GM19468 (cell line): ENCODE data around the gene GPC6.
A peak's percentile ranks its signal among the peaks of the same experiment; 100 is the strongest.

Experiments
- ATAC-seq: cut with Tn5 transposase; IDR thresholded peaks from one replicate; pipeline ENCODE4 v1.9.1; 2021; ENCODE audit warnings: mild to moderate bottlenecking, moderate library complexity, moderate number of reproducible peaks; ENCODE audit not compliant: unreplicated experiment; ENCODE audit errors: extremely low read depth

GPC6 gene

DNA sequence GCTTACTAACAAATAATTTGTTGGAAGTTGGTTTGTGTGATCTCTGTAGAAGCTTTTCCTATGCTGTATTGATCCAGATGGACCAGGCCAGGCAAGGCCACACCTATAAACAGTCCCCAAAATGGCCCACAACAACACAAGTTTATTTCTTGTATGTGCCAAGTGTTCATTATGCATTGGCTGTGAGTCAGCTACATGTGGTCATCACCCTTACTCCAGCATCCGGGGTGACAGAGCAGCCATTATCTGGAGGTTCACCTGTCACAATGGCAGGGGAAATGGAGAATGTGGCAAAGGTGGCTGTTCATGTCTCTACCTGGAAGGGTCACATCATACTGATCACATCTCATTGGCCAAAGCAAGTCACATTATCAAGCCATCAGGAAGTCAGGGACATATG lies 1088.6 kb downstream of the GPC6 start:
- no peak for ATAC-seq

DNA sequence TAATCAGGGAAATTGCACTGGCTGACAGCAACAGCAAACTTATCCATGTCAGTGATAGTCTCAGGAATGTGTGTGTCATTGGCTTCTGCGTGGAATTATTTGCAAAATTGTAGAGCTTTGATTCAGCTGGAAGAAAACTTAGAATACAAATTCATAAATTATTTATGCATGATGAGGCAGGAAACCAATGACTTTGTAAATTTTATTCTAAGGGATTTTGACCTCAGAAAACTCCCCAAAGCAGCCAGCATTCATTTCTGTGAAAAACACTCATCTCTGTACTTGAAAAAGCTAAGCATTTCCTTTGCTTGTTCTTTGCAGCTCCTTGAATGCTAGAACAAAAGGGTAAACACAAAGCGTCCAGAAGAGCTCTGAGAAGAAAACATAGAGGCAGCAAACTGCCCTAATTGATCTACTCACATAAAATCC lies 1090.5 kb downstream of the GPC6 start:
- no peak for ATAC-seq

DNA sequence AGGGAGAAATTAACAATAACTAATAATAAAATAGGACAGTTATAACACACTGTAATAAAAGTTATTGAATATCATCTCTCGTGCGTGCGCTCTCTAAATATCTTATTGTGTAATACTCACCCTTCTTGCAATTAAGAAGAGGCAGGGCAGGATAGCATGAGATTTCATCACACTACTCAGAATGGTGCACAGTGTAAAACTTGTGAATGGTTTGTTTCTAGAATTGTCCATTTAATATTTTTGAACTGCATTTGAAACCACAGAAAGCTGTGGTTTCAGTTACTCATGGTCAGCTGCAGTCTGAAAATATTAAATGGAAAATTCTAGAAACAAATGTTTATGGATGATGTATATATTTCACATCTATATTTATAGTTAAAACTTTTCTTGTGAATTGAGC lies 1091.8 kb downstream of the GPC6 start:
- ATAC-seq = no peak

DNA sequence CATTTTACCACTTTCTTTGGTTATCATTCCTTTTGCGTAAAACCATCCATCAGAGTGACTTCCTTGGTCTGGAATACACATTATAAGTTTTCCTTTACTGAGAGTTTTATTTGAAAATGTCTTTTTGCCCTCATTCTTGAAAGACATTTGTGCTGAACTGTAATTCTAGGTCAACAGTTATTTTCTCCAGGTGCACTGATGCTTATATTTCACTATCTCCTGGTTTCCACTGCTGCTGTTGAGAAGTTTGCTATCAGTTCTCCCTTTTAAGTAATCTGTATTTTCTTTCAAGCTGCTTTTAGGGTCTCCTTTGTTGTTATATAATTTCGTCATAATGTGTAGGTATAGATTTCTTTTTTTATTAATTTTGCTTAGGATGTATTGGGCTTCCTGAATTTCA lies 1092.9 kb downstream of the GPC6 start:
- no peak for ATAC-seq

DNA sequence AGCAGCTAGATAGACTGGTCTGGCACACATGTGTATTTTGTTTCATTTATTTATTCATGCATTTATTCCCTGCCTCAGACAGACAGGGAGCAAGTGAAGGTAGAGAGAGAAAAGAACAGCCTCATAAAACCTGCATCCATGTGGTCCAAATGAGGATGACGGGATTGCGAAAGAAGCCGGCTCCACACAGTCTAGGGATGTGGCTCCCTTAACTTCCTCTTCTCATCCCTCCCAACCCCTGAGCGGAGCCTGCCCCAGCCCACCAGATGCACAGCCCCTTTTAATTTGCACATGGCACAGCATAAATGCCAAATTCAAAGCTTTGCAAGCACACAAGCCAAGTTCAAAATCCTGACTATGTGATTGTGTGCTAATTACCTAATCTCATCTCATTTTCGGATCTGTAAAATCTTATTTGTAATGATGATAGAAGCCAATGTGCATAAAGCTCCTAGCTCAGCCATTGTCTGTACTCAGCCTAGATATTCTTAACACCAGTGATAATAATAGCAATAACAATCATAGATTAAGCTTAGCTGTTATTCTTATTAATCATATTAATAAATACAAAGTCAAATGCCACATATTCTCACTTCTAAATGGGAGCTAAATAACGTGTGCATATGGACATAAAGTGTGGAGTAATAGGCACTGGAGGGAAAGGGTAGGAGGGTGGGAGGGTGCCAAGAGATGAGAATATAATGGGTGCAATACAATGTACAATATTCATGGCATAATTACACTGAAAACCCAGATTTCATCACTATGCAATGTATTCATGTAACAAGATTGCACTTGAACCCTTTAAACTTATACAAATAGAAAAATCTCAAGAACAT lies 1096.5 kb downstream of the GPC6 start:
- ATAC-seq = no peak

DNA sequence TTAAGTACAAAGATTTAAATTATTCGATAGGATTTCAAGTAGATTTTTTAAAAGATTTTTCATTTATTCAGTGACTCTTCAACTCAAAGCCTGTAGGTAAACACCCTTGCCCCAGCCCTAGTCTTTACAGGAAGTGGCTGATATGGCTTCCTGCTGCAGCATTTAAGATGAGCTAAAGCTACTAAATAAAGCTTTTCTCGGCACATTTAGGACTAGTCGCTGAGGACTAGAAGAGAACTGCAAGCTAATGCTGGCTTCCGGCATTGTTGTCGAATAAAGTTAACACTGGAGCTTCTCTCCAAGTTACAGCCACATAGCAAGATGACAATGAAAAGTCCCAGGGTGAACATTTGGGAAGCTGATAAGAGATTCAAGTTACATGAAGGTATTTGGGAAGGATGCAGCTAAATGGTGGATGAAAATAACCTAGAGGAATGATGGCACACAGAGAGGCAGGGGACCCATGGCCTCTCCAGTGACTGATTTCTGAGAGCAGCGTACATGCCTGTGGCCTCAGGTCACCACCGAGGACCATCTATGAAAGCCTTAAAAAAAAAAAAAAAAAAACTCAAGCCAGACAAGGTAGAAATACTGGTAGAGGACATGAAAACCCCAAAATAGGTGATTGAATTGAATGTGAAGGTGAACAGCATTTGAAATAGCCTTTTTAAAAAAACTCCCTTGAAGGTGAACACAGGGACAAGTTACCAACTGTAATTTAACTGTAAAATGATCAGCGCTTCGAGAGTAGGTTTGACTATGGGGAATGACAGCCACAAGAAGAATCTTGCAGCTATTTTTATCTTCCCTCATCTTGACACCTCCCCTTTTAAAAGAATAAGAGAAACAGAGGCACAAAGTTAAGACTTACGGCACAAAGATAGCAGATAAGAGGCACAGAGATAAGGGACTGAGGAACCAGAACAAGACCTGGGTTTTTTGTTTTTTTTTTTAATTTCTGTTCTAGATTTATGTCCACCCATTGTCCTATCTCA lies 1097.5 kb downstream of the GPC6 start:
- ATAC-seq = no peak

DNA sequence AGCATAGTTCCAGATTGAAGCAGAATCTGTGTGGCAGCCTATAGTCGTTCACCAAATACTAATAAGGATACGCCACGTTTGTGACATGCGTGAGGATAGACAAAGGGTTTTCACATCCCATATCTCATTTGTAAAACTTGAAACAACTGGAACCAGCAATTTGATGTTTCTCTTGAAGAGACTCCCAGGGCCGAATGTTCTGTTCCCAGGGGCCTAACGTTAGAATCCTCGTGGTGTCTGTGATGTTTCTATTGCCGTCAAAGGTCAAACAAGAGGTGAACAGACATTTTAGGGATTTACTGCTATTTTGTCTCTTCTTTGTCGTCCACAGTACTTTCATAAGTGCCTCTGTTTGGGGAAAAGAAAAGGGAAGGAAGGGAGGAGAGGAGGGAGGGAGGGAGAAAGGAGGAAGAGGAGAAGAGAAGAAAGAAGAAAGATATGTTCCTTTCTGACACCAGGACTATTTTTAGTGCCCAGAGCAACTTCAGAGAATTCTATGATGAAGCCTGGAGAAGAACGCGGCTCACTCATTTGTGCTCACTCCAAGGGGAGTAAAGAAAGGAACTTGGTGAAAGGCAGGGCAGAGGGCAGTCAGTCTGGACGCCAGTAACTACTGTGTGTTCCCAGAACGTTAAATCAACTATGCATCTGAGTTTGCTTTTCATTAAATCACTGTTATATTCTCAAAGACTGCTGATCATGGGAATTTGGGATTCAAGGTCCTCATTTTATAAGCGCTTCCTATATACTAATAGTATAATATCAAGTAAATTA lies 1098.3 kb downstream of the GPC6 start:
- ATAC-seq = no peak

DNA sequence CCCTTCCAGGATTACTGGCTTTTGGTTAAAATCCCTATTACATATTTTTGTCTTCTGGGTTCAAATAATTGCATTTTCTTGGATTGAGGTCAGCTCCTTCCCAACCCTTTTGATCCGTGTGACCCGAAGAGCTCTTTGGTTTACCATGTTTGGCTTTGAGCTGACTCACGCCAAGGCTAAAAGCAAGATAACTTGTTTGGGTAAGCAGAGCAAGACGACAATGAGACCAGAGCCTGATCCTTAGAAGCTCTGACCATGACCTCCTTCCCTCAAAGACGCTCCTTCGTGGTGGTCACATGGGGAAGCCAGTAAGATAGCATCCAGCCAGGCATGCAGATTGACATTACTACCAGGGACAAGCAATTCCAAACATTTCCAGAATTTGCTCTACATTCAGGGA lies 1099.0 kb downstream of the GPC6 start:
- ATAC-seq = no peak

DNA sequence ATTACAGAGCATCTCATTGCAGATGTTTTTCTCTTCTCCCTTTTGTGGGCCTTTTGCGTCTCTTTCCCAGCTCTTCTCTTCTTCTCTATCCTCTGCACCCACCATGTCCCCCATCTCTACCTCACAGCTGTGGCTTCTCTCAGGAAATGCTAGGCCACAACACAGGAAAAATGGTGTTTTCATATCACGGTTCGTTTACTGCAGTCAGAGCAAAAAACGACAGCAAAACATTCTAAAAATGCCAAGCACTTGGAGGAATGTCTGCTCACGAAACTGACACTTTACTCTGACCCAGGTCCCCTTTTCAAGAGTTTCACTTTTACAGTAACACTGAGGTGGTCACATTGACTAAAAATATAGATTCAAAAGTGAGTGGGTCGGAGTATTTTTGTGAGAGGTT lies 1100.7 kb downstream of the GPC6 start:
- ATAC-seq = peak; percentile 79

DNA sequence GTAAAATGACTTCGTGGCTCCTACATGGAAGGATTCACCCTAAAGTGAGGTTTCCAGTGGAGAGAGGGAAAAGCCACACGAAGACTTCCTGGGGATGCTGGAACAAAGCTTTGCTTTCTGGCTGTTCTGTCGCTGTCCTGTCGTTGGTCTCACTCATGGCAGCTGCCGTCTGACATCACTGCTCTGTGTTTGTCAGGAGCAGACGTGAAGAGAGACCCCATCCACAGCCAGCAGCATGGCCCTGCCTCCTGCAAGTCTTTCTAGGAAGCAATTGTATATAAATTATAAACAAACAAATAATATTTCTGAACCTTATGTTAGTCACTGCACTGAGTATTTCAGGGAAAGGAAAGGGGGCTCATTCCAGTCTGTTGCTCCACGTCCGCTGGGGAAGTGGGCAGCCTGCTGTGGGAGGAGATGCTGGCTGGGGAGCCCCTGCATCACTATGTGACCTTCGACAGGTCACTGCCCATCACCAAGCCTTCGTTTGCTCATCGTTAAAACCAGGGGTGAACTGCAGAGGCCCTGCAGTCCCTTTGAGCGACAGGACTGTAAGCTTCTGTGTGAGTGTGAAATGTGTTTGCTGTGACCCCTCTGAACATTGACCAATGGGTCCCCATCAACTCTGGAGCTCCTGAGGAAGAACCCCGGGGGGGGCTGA lies 1101.9 kb downstream of the GPC6 start:
- ATAC-seq = no peak

DNA sequence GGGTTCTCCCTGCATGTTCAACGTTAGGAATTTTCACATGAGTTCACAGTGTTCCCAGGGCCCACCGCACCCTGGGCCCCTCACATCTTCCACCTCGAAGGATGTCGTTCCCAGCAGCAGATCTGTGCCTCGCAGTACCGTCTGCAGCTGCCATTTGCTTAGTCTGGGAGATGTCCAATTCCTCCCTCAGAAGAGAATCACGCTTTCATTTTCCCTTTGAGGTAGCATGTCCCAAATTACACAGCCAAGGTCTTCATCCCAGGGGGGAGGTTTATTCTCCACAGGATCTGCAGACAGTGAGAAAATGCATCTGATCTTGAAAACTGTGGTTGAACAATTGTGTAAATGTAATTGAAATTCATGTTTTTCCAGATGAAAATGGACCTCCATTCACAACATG lies 1102.7 kb downstream of the GPC6 start:
- ATAC-seq = no peak

DNA sequence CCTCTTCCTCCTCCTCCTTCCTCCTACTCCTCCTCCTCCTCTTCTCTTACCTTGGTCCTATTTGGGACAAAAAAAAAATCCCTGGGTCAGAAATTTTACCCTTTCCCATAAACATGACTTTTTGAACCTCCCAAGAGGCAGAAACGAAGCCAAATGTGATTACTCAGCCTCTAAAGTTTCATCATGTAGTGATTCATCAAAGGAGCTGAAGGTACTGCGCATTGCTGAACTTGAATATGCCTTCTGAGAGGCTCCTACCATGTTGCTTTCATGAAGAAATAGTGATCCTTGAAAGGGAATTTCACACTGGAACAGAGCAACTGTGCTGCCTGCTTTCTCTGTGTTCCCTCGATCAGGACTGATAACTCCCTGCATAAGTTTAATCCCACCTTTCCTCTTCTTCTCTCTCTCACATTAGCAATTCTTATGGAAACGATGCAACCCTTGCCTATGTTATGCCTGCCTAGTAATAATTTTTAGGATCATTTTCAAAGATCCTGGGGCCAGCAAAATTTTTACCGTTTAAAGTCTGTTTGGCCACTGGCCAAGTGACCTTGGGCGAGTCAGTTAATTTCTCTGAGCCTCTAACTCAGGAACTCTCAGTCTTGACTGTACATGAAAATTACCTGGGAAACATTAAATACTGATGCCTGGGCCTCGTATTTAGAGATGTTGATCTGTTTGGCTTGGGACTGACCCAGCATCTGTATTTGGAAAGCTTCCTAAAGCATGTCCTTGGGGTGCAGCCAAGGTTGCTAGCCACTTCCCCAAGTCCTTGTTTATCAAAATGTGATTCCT lies 1103.3 kb downstream of the GPC6 start:
- ATAC-seq = no peak

DNA sequence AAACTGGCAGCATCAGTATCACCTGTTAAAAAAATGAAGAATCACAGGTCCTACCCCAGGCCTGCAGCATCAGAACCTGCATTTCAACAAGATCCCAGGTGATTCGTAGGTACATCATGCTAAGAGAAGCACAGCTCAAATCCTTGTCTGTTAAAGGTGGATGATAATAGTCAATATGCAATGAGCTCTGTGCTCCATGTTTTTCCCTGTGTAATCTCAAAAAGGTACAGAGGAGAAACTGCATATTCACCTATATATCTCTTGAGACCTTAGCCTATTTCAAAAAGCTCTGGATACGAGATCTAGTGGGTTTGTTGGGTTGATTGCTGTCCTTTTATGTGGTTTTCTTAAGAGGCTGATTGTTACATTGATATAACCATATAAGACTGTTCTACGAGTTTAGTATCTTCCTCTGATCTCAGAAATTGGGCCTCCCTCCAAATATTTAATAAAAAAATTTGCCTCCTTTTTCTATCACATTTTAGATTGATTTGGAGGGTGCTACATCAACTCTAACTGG lies 1104.0 kb downstream of the GPC6 start:
- no peak for ATAC-seq

DNA sequence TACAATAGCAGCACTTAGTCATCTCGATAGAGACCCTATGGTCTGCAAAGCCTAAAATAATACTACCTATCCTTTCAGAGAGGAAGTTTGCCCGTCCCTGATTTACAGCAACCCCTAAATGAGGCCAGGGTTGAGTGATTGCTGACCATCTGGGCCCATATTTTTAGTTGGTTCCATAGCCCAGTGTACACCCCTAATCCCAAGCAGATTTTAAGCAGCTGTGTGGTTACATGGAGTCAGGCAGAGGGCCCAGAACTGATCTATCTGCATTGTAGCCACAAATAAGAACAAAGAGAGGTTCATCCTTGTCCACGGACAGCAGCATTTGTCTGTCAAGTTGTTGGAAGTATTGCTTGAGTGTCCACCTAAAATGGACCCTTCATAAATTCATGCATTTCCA lies 1104.7 kb downstream of the GPC6 start:
- ATAC-seq = no peak

DNA sequence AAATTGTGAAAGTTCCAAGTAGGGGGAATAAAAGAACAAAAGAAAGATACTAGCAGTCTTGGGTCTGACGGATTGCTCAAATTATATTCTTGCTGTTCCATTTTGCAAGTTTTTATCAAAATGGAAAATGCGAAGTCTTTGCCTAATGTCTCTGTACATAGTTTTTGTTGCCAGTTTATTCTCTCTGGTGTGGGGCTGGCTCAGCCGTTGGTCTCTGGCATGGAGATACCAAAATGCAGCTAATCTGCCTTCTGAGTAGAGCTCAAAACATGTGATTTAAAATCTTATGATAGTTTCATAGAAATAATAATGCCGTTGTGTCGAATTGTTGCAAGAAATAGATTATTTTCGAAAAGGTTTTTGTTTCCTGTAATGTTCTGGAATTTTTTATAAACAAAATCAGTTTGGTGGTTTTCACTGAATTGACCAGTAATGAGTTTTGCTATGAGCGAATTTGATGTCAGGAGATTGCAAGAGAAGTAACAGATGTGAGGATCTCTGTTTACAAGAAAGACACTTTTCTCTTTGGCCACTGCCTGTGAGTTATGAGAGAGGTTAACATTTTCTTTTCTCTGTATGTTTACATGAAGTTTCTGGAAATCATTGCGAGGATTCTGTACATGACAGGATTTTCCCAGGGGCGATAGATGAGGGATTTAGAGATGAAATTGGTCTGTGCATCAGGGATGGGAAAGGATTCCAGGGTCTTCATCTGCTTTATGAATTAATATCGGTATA lies 1105.9 kb downstream of the GPC6 start:
- no peak for ATAC-seq

DNA sequence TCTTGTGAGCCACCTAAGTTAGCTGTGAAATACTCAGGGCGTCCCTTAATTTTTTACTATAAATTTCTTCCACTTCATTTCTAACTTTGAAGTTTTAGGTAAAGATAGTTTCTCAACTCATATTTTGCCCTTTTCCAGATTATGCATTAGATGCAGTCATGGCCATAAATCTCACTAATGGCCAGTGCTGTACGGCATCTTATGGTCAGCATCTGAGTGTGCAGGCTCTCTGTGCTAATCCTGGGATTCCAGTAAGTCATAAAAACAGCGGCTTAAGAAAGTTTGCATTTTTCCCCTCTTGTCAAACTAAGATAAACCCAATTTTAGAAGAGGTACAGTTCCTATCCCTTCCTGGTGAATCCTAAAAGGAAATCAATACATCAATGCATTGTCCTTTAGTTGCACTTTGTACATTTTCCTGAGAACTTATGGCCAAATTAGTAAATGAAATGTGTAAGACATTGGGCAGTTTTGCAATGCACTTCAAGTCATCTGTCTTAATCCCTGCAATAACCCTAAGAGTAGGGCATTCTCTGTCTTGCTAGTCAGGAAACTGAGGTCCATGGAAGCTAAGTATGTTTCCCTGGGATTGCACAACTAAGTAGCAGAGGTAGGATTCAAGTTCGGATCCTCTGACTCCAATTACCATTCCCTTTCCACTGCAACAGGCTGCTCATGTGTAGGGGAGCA lies 1106.7 kb downstream of the GPC6 start:
- ATAC-seq = no peak

DNA sequence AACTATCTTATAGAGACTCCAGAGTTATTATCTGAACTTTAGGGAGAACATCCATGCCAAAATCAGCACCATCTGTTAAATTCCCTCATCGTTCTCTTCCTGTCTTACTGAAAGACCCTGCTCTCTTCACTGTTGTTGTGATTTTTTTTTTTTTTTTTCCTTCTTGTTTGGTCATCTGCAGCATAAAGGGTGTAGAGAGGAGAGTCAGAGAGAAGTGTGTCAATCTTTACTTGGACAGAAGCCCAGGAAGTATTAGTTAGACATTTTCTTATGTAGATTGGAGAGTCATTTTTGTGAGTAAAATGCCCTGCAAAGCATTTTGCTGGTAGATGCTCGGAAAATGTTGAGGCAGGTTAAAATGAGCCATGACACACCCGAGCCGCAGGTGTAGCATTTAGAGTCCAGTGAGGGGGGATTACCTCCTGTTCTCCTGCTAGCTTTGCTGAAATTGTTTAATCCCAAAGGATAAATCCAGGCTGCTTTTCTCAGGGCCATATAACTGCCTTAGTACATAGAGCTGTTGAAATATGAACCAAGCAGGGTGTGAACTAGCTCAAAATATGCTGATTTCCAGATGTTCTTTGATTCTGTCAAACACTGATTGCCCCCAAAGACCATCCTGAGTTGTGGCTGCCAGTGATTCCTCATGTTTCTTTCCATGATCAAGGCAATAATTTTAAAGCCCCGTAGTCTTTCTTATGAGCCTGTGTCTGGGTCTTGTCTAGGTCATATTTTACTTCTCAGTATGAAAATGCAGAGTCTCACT lies 1109.3 kb downstream of the GPC6 start:
- ATAC-seq = no peak
